GM12892 (cell line): ENCODE results near the gene LALBA.
"Not testable (repeated sequence)": the region's sequence is repeated elsewhere in the genome, so short reads cannot be mapped to it uniquely, and the experiment has no call there.

ENCODE experiments used
- DNase-seq: peaks from one replicate; pipeline ENCODE4 v3.0.0; 2011; ENCODE audit not compliant: insufficient read length
- FAIRE-seq: peaks from 2 replicates; lab custom pipeline; 2011; peaks lifted over from hg19 to GRCh38; lab: Jason Lieb, UNC
- POLR2A ChIP-seq: IDR thresholded peaks from 2 replicates; pipeline ENCODE4 v1.6.1; 2011; ENCODE audit warnings: low read depth, low read length, control low read depth
- POLR2AphosphoS5 ChIP-seq: IDR thresholded peaks from 2 replicates; pipeline ENCODE4 v1.6.1; 2011; ENCODE audit warnings: low read depth, low read length, control low read depth
- TAF1 ChIP-seq: IDR thresholded peaks from 2 replicates; pipeline ENCODE4 v1.6.1; 2011; ENCODE audit warnings: low read depth, mild to moderate bottlenecking, control low read depth, low read length, borderline replicate concordance

Gene LALBA

DNA sequence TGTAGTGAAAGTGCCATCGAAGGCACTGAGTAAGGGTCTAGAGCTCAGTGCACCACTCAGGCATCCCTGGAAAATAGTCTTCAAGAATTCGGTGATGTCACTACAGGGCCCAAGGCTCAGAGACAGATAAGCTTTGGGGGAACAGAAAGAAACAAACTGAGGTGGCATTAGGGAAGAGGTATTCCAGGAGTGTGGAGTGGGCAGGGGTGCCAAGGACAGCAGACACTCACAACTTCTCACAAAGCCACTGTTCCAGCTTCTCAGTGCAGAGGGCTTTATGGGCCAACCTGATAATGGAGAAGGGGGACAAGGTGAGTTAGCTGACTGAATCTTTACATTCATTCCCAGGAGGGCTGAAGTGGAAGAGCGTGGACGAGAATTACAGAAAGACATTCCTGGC, 2.1 kb downstream of the LALBA start:
- DNase-seq (no peak), FAIRE-seq (no peak)
- TF ChIP-seq POLR2A (no peak), POLR2AphosphoS5 (no peak), TAF1 (no peak)

DNA sequence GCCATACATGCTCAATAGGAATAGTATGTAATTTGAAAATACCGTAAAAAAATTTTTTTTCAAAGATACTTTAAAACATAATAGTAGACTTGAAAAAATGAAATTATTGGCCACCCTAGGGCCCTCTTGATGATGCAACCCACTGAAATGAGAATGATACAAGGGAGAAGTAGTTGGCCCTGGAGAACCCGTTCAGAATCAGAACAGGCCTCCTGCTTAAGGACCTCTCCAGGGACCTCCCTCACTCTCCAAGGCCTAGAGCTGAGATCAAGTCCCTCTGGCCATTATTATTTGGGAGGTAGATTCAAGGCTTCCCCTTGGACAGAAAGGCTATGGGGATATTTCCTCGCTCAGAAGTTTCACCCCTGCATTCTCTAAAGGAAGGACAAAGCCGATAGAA, 11.9 kb downstream of the LALBA start:
- FAIRE-seq (no peak), DNase-seq (no peak)
- TF ChIP-seq POLR2AphosphoS5 (no peak), TAF1 (no peak), POLR2A (no peak)

DNA sequence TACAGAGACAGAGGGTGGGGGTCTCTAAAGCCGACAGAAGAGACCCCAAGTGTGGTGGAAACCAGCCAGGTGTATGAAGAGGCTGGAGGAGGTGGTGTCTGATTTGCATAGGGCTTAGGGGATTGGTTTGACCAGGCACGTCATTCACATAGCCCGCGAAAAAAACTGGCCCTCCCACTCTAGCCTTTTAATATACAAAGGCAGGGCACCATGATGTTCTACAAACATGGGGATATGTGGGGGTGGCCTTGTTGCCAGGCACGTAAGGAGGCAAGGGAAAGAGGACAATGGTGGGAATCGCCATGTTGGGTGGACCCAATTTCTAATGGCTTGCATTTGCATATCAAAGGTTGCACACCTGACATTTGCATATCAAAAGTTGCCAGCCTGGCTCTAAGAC, 13.2 kb downstream of the LALBA start:
- no peak for FAIRE-seq
- TF ChIP-seq TAF1 (no peak), POLR2AphosphoS5 (no peak), POLR2A (no peak)
- DNase-seq = no peak

DNA sequence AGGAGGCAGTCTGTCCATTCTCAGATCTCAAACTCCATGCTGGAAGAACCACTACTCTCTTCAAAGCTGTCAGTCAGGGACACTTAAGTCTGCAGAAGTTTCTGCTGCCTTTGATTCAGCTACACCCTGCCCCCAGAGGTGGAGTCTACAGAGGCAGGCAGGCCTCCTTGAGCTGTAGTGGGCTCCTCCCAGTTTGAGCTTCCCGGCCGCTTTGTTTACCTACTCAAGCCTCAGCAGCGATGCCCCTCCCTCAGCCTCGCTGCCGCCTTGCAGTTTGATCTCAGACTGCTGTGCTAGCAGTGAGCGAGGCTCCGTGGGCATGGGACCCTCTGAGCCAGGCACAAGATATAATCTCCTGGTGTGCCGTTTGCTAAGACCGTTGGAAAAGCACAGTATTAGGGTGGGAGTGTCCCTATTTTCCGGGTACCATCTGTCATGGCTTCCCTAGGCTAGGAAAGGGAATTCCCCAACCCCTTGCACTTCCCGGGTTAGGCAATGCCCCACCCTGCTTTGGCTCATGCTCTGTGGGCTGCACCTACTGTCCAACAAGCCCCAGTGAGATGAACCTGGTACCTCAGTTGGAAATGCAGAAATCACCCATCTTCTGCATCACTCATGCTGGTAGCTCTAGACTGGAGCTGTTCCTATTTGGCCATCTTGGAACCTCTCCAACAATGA, 16.0 kb downstream of the LALBA start:
- FAIRE-seq, DNase-seq: not testable (repeated sequence)

DNA sequence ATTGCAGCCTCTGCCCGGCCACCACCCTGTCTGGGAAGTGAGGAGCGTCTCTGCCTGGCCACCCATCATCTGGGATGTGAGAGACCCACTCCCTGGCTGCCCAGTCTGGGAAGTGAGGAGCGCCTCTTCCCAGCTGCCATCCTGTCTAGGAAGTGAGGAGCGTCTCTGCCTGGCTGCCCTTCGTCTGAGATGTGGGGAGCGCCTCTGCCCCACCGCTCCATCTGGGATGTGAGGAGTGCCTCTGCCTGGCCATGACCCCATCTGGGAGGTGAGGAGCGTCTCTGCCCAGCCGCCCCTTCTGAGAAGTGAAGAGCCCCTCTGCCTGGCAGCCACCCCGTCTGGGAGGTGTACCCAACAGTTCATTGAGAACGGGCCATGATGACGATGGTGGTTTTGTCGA, 18.2 kb downstream of the LALBA start:
- FAIRE-seq, DNase-seq: not testable (repeated sequence)

DNA sequence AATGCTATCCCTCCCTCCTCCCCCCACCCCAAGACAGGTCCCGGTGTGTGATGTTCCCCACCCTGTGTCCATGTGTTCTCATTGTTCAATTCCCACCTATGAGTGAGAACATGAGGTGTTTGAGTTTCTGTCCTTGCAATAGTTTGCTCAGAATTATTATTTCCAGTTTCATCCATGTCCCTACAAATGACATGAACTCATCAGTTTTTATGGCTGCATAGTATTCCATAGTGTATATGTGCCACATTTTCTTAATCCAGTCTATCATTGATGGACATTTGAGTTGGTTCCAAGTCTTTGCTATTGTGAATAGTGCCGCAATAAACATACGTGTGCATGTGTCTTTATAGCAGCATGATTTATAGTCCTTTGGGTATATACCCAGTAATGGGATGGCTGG, 22.8 kb downstream of the LALBA start:
- FAIRE-seq, DNase-seq: not testable (repeated sequence)

DNA sequence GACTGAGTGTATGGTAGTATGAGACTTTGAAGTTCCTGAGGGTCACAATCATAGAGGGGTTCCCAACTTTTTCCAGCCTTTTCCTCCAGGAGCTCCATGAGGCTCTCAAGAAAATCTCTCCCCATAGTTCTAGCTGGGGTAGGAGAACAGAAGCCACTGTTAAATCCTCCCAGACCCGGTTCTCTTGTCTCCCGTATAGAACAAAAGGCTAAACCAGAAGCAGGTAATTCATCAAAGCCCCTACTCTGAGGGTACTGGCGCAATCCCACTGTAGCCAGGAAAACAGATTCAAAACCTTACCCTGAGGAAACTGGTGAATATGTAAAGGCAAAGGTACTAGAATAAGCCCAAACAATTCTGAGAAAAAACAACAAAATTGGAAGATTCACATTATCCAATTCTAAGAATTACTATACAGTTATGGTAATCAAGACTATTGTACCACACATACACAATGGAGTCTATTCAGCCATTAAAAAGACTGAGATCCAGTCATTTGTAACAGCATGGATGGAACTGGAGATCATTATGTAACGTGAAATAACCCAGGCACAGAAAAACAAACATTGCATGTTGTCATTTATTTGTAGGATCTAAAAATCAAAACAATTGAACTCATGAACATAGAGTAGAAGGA, 23.9 kb downstream of the LALBA start:
- no peak for TF ChIP-seq TAF1
- no peak for TF ChIP-seq POLR2AphosphoS5
- no peak for TF ChIP-seq POLR2A
- DNase-seq (no peak), FAIRE-seq (no peak)

DNA sequence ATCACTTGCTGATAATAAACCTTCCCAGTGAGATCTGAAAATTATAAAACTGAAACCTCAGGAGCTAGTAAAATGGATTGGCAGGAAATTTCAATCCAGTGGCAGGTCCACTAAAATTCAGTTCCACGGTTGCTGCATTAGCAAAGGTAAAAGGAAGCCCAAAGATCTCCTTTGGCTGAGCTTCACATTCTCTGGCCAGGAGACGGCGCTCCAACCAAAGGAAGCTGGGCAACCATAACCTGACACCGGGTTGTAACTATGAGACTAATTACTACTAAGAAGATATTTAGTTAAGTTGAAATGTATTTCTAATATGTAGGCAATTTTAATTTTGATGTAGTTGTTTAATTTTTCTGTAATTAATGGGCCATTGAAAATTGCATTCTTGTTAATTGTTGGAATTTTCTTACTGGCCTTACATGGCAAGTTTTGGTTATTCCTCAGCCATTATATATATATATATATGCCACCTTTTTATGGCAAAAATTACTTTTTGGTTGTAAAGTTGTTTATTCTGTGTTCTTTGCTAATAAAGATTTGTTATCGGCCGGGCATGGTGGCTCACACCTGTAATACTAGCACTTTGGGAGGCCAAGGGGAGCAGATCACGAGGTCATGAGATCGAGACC, 27.4 kb downstream of the LALBA start:
- DNase-seq (no peak), FAIRE-seq (no peak)
- no peak for TF ChIP-seq POLR2A
- no peak for TF ChIP-seq TAF1
- no peak for TF ChIP-seq POLR2AphosphoS5

DNA sequence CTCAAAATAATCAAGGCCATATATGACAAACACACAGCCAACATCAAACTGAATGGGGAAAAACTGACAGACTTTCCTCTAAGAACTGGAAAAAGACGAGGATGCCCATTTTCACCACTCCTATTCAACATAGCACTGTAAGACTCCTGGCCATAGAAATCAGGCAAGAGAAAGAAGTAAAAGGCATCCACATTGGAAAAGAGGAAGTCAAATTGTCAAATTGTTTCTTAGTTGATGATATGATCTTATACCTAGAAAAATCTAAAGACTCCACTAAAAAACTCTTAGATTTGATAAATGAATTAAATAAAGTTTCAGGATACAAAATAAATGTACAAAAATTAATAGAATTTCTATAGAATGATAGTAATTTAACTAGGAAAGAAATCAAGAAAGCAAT, 33.2 kb downstream of the LALBA start:
- FAIRE-seq = no peak
- no peak for TF ChIP-seq POLR2AphosphoS5
- no peak for TF ChIP-seq POLR2A
- no peak for TF ChIP-seq TAF1
- DNase-seq = no peak

DNA sequence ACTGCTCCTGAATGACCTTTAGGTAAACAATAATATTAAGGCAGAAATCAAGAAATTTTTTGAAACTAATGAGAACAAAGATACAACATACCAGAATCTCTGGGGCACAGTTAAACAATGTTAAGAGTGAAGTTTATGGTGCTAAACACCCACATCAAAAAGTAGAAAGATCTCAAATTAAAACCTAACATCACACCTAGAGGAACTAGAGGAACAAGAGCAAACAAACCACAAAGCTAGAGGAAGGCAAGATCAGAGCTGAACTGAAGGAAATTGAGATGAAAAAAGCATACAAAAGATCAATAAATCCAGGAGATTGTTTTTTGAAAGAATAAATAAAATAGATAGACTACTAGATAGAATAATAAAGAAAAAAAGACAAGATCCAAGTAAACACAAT, 37.2 kb downstream of the LALBA start:
- DNase-seq = no peak
- TF ChIP-seq POLR2A (no peak), POLR2AphosphoS5 (no peak), TAF1 (no peak)
- FAIRE-seq = no peak

DNA sequence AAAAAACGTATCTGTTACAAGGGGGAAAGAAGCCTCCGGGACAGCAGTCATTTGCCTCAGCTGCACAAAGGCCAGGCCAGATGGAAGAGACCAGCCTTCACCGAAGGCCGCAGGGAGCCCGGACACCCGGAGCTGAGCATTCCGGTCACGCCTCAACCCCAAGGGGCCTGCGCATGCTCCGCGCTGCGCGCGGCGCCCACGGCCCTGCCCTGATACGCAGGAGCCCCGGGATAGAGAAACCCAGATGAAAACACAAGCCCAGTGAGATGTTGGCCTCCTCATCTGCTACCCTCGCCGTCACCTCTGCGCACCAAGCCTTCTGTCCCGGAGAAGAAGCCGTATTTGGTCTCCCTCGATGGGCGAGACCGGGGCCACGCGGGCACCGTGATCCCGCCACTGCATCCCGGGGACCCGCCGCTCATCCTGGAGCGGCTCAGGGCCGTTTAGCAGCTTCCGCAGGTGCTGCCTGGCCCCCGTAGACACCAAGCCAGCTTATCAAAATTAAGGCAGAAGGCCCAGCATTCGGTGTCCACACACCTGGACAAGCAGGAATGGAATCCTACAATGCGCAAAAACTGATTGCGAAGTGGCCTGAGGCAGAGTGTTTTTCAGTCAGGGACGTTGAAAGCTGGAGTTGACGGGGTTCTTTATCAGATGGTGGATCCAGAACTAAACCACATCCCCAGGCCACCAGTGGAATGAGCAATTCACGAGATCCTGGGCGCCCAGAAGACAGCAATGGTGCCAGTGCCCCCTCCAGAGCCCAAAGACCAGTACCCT, 41.8 kb downstream of the LALBA start:
- FAIRE-seq = no peak
- TF ChIP-seq POLR2AphosphoS5 = no peak
- DNase-seq = no peak

DNA sequence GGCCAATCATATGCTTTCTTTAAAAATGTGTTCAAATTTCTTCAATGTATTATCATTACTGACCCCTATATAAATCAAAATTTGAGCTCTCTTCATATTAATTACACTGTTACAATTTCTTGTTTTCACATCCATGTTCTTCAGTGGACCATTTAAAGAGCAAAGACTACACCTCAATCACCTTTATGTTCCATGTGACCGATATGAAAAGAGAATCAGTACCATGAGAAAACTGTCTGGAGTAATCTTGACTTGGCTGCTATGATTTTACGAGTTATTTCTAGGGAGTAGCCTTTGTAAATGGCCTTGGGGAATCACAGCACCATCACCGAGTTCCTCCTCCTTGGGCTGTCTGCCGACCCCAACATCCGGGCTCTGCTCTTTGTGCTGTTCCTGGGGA, 44.5 kb downstream of the LALBA start, which contains the start of gene OR8S1:
TSS of gene OR8S1 (plus strand) at position 301 of the 400 bp plus-strand sequence. CDS start at position 301, 0 bp downstream.
- TF ChIP-seq POLR2A = no peak
- no peak for DNase-seq
- FAIRE-seq = no peak

DNA sequence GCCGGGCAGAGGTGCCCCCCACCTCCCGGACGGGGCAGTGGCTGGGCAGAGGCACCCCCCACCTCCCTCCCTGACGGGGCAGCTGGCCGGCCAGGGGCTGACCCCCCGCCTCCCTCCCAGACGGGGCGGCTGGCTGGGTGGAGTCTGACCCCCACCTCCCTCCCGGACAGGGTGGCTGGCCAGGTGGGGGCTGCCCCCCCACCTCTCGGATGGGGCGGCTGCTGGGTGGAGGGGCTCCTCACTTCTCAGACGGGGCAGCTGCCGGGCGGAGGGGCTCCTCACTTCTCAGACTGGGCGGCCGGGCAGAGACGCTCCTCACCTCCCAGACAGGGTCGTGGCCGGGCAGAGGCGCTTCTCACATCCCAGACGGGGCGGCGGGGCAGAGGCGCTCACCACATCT, 49.5 kb downstream of the LALBA start:
- not testable (repeated sequence) for FAIRE-seq, DNase-seq
